ENCODE data around the gene RALGPS1.

RALGPS1 gene

GRCh38 chr9:127210851-127211730, 296.5 kb downstream of the RALGPS1 start:
- no peak for DNase-seq

GRCh38 chr9:127211983-127212382, 297.4 kb downstream of the RALGPS1 start:
- DNase-seq = no peak

- DNase-seq = no peak
Measured at GRCh38 chr9:127212453-127212852, 297.9 kb downstream of the RALGPS1 start.

DNA sequence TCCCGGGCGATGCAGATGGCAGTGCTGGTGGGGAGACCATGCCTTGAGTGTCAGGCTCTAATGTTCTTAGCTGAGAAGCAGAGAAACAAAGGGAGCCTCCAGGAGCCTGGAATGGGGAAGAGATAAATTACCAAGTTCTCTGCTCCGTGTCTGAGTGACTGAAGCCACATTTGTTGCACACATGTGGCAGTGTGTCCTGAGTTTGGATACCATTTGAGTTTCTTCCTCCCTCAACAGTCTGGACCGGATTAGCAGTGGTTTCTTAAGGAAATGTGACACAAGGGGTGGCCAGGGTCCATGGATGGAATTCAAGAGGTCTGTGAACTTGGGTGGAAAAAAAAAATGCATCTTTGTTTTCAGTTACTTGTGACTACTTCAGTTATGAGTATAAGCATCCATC, 299.3 kb downstream of the RALGPS1 start:
- no peak for DNase-seq

- no peak for DNase-seq
Measured at GRCh38 chr9:127214421-127215267, 300.1 kb downstream of the RALGPS1 start.

GRCh38 chr9:127215268-127216209, 301.0 kb downstream of the RALGPS1 start:
- DNase-seq = no peak

GRCh38 chr9:127216210-127216887, 301.8 kb downstream of the RALGPS1 start:
- no peak for DNase-seq

GRCh38 chr9:127216888-127217217, 302.3 kb downstream of the RALGPS1 start:
- no peak for DNase-seq

DNA sequence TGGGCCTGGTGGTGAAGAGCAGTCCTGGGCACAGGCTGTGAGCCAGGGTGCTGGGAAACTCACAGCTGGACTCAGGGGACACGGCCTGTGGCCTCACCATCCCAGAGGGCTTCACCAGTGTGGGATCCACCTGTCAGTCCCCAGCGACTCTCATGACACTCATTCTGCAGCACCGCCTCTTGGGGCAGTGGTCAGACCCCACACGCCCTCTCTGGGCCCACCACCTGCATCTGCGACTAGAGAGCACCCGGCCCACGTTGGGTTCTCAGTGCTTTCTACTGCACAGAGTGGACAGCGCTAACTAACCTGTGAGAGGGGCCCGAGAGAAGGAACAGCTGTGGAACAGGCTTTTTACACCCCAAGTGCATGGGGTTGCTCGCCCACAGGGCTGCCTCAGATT, 304.2 kb downstream of the RALGPS1 start:
- no peak for DNase-seq

DNA sequence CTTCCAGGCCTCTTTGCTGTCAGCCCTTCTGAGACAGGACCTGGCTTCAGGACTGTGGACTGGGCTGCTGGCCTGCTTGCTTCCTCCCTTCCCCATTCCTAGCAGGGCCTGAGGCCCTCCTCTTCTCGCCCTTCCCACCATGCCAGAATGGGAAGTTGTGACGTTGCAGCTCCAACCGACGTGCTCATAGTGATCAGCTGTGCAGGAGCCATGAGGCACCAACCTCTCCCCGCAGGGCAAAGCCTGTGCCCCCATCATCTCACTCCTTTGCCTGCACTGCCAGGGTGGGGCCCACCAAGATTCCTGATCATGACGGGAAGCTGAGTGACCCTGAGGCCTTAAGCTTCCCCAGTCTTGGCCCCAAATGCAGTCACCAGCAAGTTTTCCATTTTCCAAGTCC, 304.9 kb downstream of the RALGPS1 start:
- no peak for DNase-seq

- no peak for DNase-seq
Measured at GRCh38 chr9:127221695-127222094, 307.1 kb downstream of the RALGPS1 start.

- DNase-seq = no peak
Measured at GRCh38 chr9:127222388-127223095, 308.0 kb downstream of the RALGPS1 start.

- DNase-seq = no peak
Measured at GRCh38 chr9:127223266-127223665, 308.7 kb downstream of the RALGPS1 start.

DNA sequence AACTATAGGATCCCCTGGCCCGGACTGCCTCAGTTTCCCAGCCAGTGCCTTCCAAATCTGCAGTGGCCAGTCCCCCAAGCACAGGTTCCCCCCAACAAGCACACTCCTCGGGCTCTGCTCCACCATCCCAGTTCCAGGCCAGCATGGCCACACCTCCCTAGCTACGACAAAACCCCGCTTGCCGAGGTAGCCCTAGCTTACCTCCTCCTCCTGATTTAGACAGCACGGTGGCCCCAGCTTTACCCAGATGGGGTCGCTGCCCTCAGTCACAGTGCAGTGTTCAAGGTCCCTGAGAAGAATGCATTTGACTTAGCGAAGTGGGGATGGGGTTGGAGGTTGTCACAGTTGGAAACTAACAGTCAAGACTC, 309.2 kb downstream of the RALGPS1 start:
- DNase-seq = no peak

GRCh38 chr9:127224178-127224882, 309.7 kb downstream of the RALGPS1 start:
- peak; percentile 77 for DNase-seq

- DNase-seq = peak; percentile 83
Measured at GRCh38 chr9:127224883-127225739, 310.5 kb downstream of the RALGPS1 start.

DNA sequence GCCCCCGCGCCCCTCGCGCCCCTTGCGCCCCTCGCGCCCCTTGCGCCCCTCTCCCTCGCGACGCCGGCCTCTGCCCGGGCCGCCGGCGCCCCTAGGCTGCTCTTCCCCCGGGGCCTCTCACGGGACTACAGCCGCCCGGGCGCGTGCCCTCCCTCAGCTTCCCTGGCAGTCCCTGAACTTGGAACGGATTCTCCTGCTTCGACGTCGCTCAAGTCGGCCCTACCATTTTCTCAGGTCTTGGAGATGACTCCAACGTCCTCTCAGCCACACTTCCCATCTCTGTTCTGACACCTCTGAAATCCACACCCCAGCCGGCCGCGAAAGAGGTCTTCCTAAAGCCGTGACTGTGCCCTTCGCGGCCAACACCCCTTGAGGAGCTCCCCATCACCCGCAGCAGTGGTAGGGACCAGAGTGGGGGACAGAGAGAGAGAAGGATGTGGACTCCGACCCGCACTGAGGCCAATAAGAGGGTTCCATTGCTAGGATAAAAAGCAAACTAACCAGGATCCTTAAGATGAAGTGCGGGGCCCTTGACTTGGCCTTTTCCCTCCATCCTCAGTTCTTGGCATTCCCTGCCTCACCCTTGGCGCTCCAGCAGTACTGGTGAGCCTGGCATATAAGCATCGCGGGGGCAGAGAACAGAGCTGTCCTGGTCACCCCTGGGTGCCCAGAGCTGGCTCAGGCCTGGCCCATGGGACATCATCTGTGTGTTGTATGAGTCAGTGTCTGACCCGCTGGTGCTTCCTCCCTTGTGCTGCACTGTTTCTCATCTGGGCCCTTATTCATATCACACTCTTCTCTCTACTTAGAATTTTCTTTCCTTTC, 311.4 kb downstream of the RALGPS1 start:
- no peak for DNase-seq

DNA sequence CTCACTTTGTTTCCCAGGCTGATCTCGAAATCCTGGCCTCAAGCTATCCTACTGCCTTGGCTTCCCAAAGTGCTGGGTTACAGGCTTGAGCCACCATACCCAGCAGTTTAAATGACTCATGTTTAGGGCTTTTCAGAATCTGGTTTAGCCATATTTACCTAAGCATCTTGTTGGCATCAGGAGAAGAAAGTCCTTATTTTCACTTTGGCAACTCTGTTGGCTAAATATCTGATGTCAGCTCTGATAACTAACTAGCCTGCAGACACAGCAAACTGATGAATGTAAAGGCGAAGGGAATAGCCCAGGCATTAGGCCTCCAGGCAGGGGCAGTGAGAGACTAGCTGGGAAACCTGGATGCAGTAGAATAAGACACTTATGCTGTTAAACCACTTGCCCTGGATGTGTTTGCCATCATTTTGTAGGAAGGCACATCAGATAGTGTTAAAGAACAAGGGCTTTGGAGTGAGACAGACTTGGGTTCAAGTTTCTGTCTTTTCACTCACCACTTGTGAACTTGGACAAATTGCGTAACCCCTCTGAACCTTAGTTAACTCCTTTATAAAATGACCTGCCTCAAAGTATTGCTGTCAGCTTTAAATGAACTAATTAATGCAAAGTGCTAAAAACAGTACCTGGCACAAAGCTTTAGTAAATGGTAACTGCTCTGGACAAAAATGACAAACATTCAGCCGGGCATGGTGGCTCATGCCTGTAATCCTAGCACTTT, 315.3 kb downstream of the RALGPS1 start:
- no peak for DNase-seq
